ENCODE results near the gene GAL3ST2.
A peak's percentile ranks its signal among the peaks of the same experiment; 100 is the strongest.

Gene GAL3ST2

GRCh38 chr2:241848761-241849615 is 72.4 kb downstream of the GAL3ST2 start:
- no peak for DNase-seq

DNA sequence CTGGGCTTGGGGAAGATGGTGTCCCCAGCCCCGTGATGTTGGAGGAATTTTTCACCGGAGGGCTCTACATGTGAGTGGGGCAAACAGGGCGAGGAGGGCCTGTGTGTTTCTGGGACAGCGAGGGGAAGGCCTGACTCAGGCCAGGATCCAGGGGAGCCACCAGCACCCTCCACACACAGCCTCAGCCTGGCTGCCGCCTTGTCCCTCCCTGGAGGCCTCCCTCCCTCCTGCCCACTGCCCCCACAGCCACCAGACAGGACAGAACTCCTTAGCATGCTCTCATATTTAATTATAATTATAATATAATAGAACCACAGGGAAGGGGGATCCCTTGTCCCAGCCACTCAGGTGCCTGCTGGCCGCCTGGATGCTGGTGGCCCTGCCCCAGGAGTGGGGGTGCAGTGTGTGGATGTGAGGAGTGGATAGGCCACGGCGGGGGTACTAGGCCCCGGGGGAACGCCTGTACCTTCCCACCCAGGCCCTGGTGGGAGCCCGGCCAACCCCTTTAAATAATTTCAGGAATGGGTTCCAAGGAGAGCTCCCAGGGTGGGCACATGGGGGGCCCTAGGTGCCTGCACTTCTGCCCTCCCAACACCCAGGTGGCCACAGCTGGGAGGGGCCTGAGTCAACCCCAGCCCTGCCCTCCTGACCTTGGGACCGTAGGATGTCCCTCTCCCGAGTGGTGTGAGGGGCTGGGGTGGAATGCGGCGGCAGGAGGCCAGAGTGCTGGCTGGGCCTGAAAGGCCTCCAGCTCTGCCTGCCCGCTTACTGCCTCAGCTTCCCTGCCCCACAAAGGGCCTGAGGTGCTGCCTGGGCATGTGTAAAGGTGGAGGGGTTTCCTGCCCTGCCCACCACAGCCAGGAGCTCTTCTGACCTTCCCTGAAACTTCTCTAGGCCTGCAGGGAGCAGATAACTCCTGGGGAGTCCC is 73.3 kb downstream of the GAL3ST2 start:
- no peak for DNase-seq

- DNase-seq: peak; percentile 28
These were observed 74.1 kb downstream of the GAL3ST2 start for GRCh38 chr2:241850544-241851324.

DNA sequence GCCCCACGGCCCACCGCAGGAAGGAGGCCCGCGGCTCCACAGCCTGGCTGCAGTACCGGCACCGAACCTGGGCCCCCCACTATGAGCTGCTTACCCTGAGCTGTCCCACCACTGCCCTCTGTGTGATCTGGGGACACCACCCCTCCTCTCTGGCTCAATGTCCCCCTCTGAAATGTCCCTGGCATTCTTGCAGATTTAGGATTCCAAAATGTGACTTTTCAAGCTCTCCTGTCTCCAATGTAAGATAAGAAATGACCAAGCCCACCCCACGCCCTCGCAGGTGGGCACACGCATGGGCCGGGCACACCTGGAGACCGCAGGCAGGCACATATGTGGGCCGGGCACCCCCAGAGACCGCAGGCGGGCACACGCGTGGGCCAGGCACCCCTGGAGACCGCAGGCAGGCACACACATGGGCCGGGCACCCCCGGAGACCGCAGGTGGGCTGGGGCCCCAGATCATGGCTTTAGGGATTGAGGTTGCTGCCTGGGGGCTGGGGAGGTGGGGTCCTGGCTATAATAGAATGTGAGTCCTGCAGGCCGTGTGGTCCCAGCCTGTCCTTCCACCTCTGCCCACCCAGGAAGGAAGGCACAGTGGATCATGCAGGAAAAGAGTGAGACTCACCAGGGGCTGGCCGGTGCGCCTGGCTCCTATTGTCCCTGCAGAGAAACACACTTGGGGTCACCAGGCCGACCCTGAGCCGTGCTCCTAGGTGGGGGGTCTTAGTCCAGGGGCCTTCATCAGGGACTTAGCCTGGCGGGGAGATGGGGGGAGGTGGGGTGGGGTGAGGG is 74.9 kb downstream of the GAL3ST2 start:
- DNase-seq: no peak

DNA sequence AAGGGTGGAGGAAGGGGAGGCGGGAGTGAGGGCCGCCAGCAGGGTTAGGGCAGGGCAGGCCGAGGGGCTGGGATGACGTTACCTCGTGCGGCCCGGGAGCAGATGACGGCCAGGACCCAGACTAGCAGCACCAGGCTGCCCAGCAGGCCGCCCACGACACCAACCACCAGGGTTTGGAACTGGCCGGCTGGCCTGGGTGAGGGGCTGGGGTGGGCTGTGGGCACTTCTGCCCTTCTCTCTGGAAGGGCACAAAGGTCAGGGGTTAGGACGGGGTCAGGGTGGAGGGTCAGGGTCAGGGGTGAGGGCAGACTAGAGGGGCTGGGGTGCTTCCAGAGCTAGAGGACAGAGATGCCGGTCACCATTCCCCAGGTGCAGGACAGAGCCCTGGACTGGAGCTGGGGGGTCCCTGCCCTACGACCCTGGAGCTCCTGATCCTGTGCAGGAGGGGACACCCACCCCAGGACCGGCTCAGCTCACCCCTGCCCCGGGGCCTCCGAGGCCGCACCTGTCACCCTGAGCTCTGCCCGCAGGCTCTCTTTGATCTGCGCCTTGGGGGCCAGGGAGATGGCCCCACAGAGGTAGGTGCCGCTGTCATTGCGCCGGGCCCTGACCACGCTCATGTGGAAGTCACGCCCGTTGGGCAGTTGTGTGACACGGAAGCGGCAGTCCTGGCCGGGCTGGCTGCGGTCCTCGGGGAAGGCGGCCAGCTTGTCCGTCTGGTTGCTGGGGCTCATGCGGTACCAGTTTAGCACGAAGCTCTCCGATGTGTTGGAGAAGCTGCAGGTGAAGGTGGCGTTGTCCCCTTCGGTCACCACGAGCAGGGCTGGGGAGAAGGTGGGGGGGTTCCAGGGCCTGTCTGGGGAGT is 75.7 kb downstream of the GAL3ST2 start:
- peak; percentile 29 for DNase-seq

DNA sequence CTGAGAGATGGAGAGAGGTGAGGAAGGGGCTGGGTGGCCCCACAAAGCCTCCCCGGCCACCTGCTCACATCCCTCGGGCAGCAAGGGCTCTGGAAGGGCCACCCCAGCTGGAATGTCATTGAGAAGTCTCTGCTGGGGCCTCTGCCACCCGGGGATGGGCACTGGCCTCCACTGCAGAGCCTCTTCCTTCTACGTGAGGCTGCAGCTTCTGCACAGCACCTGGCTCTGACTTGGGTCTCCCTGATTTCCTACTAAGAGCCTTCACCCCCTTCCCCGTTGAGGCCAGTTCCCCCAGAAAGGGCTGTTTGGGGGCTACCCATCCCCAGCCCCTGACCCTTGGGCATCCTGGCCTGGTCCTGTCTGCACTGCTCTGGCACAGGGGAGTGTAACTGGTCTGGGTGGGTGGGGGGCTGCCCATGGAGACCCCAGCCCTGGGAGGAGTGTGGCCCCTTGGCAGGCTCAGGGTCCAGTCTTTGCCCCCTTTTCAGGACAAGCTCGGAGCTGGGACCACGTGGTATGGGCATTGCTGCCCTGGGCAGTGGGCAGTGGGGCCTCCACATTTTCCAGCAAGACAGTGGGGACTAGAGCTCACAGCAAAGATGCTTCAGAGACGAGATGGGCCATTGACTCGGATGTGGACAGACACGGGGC is 76.5 kb downstream of the GAL3ST2 start:
- no peak for DNase-seq

Data from activated CD4-positive, CD25-positive, alpha-beta regulatory T cell treated with anti-CD3 and anti-CD28 coated beads, Interleukin-2, amount 50 U/mL, for 72 hours (primary cell).